Activated T-cell treated with anti-CD3 and anti-CD28 coated beads, Interleukin-2, amount 50 U/mL, for 1 hour (primary cell): ENCODE results near the gene LDLRAD4.
A peak's percentile ranks its signal among the peaks of the same experiment; 100 is the strongest.
"Not testable (repeated sequence)": the region's sequence is repeated elsewhere in the genome, so short reads cannot be mapped to it uniquely, and the experiment has no call there.

ENCODE experiments used
- DNase-seq: peaks from one replicate; pipeline ENCODE4 v3.0.0-alpha.2; 2020

The LDLRAD4 gene

DNA sequence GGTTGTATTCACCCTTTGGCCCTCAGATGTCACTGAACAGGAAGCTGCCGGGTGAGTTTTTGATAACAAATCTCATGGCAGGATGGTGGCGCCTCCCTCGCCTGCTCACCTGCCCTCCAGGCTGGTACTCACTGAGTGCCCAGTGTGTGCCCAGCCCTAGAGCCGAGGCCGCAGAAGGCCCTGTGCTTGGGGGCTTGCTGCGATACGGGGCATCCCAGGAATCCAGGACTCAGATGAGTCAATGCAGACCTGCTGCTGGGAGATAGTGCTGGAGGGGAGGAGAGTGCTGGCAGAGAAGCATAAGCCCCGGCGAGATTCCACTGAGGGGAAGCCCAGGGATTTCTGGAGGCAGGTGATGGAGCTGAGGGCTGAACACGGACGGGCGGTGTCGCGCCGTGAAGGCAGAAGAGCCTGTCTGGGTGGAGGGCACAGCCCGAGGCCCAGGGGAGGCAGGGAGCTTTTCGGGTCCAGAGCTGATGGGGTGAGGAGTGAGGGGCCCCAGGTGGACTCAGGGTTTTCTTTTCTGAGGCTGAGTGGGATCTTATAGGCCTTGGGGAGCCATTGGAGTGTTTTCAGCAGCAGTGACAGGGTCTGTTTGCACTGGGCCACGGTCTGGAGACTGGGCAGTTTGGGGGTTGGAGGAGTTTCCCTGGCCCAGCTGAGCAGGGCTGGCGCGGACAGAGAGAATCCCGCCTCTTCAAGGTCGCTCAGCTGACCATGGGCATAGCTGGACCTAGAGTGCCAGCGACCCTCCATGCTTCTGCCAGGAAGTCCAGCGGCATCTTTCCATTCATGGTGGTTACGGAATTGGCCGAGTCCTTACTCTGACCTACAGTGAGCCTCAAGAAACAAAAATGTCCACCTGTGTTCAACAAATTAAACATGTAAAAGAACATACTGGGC lies 35.5 kb downstream of the LDLRAD4 start:
- peak; percentile 6 for DNase-seq

DNA sequence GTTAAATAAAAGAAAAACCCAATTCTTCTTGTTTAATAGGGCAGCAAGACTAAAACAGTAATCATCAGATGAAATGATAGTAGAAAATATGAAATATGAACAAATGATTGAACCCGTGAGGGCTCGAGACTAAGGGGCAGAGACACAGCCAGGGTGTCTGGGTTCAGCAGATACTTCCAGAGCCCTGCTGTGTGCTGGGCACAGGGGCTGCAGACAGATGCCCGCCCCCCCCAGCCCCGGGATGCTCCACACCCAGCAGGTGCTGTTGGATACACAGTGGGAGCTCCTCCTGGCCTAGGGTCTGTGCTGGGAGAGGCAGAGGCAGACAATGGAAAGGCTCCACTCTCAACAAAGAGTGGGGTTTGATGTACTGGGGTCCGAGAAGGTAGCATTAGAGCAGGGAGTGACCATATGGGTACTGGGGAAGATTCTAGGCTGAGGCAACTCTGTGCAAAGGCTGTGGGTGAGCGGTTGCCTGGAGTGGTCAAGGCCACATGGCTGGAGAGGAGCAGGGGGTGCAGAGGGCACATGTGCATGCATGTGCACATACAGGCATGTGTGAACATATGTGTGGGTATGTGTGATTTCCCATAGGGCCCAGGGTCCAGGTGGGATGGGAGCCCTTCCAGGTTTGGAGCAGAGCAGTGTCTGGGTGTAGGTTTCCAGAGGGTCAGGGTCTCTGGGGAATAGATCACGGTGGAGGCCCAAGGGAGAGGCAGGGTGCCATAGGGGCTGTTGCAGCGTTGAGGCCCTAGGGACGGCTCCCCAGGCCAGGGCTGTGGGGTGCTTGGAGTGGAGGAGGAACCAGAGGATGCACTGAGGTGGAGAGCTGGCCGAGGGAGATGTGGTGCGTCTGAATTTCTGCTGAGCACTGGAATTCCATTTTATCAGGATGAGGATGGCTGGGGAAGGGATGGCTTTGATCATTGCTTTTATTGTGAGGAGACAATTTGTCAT lies 36.7 kb downstream of the LDLRAD4 start:
- DNase-seq = peak; percentile 9

DNA sequence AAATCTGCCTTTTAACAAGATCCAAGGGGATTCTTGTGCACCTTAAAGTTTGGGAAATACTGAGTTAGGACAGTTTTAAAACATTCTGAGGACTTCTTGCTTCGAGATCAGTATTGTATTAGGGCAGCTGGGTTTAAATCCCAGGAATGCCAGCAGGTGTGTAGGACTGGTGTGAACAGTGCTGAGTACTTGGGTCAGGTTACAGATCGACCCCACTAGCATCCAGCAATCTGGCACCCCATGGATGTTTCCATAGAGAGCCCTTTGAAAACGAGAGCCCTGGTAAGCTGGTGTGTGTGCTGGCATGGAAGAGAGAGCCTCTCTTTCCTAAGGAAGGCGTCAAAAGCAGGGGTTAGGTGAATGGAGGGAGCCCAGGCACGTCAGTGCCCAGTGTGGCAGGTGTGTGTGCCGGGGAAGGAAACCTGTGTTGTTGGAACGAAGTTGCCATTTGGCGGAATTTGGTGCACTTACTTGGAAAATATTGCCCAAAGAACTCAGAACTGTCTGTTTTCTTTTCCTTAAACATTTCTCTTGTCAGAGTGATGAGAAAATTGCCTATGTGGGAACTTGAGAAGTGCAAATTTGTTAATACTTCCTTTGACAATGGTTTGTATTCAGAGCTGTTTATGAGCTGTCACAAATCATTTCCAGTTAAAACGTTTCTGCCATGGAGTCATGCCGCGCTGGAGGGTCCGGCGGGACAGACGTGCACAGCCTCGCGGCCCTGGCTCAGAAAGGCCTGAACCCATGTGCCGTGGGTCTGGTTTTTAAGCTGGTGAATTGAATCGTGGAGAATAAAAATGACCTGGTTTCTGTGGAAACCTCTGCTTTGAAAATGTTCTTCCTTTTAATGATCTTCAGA lies 38.1 kb downstream of the LDLRAD4 start:
- peak; percentile 5 for DNase-seq

DNA sequence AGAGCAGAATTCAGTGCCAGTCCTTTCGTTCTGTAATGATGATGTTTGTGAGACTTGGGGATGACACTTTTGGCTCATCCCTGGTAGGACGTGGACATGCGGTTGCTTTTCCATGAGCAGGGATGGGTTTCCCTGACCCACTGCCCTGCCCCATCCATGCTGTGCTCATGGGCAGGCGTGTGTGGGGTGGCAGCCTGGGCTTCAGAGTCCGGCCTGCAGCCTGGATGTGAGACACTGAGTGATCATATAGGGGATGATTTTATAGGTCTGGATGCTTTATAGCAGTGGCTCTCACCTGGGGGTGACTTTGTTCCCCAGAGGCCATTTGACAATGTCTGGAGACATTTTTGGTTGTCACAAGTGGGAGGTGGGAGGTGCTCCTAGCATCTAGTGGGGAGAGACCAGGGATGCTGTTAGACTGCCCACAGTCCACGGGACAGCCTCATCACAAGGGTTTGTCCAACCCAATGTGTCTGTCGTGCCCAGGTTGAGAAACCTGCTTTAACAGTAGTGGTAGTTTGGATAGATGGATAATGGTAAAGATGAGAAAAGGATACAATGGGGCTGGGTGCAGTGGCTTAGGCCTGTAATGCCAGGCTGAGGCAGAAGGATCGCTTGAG lies 38.9 kb downstream of the LDLRAD4 start:
- DNase-seq = peak; percentile 2

DNA sequence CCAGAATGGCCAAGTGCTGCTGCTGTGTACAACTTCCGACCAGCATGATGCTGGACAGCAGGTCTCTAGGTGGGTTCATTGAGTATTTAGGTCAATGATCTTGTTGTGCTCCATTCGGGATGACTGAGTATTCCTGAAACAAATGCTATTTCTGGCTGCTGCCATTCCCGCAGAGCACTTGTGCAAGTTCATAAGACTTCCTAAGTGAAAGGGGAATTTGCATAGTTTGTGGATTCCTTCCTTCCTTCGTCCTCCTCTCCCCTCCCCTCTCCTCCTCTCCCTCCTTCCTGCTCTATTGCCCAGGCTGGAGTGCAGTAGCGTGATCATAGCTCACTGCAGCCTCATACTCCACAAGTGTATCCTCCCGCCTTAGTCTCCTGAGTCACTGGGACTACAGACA lies 40.4 kb downstream of the LDLRAD4 start:
- no peak for DNase-seq

DNA sequence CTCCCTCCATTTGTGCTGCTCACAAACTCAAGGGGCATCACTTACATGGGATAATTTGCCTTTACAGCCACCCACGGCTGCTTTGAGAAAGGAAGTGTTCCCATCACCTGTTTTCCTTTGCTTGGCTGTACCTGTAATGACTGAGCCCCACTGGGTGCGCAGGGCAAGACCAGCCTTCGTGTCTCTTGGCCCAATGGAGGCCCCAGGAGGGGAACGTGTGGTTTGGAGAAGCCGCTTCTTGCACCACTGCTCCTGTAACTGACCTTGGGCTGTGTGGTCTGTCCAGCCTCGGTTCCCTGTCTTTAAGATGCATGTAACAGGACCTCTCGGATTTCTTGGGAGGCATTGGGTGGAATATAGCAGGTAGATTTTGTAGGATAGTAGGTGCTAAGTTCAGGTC lies 41.1 kb downstream of the LDLRAD4 start:
- peak; percentile 13 for DNase-seq

DNA sequence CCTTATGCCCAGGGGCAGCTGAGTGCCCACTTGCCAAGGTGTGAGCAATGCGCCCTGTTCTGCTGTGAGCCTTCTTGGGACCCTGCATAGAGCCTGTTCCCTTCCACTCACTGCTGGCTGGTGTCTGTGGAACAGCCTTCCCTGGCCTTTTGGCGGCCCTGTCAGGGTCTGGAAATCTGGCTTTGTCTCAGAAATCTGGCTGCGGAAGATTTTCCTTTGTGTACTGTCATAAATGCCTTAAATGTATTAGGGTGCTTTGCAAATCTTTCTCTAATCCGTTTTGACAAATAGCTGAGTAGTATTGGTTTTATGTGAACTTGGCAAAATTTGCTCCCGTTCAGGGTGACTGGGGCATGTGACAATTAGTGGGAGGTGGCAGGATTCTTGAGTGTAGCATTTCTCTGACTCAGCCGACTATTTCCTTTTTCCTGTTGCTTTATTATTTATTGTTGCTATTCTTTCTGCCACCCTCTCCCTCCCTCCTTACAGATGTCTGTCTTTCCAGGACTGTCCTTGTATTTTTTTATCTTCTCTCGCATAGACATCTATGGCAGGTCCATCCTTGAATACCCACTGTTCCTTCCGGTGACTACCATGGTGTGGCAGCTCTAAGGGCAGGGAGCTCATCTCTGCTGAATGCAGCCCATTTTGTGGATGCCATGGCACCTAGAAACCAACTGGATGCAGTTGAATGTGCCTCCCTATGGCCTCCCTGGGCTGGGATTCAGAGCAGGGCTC lies 41.8 kb downstream of the LDLRAD4 start:
- DNase-seq = peak; percentile 14

DNA sequence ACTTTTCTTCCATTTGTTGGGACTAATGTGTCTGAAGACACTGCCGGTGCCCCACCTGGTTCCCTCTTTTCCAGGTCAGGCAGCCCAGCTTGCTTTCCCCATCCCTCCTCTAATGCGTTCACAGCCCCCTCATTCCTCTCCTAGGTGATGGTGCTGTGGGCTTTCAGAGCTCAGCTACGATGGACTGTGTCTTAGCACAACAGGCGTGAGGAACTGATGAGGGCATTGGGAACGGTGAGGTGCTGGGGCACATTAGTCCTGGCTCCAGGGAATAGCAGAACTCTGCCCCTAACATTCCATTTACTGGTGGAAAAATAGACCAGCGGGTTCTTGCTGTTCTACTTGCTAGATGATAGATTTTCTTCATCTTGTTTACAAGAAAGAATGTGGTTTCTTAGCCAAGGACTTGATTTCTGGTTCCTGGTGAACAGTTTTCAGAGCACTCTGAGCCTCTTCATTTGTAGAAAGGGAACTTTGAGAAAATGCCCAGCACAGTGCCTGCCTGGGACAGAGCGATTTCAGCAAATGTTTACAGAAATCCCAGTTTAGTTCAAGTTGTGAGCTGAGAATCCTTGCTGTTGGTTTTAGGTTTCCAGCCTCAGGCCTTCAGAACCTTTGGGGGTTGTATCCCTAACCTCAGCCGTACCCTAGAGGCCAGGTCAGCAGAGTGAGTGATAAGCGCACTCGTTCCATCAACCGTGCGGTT lies 42.5 kb downstream of the LDLRAD4 start:
- DNase-seq = peak; percentile 13

DNA sequence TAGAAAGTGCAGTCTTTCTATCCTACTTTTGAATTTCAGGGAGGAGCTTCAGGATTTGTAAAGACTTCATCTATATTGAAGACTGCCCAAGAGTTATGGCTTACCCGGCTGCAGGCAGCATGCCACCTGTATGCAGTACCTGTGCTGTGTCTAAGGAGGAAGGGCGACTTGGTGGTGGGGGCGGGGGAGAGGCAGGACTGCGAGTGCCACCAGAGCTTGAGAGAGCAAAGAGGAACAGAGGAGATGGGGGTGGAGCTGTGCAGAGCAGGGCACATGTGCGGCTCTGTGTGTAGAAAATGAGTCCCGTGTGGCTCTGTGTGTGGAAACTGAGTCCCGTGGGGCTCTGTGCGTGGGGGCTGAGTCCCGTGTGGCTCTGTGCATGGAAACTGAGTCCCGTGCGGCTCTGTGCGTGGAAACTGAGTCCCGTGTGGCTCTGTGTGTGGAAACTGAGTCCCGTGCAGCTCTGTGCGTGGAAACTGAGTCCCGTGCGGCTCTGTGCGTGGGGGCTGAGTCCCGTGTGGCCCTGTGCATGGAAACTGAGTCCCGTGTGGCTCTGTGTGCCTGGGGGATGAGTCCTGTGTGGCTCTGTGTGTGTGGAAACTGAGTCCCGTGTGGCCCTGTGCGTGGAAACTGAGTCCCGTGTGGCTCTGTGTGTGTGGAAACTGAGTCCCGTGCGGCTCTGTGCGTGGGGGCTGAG lies 43.2 kb downstream of the LDLRAD4 start:
- peak; percentile 18 for DNase-seq

DNA sequence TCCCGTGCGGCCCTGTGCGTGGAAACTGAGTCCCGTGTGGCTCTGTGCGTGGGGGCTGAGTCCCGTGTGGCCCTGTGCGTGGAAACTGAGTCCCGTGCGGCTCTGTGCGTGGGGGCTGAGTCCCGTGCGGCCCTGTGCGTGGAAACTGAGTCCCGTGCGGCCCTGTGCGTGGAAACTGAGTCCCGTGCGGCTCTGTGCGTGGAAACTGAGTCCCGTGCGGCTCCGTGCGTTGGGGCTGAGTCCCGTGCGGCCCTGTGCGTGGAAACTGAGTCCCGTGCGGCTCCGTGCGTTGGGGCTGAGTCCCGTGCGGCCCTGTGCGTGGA lies 43.8 kb downstream of the LDLRAD4 start:
- not testable (repeated sequence) for DNase-seq

DNA sequence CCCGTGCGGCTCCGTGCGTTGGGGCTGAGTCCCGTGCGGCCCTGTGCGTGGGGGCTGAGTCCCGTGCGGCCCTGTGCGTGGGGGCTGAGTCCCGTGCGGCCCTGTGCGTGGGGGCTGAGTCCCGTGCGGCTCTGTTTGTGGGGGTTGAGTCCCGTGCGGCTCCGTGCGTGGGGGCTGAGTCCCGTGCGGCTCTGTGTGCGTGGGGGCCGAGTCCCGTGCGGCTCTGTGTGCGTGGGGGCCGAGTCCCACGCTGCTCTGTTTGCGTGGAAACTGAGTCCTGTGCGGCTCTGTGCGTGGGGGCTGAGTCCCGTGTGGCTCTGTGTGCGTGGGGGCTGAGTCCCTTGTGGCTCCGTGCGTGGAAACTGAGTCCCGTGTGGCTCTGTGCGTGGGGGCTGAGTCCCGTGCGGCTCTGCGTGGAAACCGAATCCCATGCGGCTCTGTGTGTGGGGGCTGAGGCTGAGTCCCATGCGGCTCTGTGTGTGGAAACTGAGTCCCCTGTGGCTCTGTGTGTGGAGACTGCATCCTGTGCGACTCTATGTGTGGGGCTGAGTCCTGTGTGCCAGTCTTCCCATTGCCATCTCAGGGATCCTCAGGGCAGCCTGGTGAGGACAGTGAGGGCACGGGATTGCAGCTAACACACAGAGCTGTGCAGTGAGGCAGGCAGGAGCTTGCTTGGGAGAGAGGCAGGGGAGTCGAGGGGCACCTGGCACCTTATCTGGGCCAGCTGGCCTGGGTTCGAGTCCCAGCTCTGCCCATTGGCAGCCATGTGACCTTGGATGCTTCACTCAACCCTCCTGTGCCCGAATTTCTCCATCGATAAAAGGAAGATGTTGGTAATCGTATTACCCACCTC lies 44.5 kb downstream of the LDLRAD4 start:
- peak; percentile 7 for DNase-seq

DNA sequence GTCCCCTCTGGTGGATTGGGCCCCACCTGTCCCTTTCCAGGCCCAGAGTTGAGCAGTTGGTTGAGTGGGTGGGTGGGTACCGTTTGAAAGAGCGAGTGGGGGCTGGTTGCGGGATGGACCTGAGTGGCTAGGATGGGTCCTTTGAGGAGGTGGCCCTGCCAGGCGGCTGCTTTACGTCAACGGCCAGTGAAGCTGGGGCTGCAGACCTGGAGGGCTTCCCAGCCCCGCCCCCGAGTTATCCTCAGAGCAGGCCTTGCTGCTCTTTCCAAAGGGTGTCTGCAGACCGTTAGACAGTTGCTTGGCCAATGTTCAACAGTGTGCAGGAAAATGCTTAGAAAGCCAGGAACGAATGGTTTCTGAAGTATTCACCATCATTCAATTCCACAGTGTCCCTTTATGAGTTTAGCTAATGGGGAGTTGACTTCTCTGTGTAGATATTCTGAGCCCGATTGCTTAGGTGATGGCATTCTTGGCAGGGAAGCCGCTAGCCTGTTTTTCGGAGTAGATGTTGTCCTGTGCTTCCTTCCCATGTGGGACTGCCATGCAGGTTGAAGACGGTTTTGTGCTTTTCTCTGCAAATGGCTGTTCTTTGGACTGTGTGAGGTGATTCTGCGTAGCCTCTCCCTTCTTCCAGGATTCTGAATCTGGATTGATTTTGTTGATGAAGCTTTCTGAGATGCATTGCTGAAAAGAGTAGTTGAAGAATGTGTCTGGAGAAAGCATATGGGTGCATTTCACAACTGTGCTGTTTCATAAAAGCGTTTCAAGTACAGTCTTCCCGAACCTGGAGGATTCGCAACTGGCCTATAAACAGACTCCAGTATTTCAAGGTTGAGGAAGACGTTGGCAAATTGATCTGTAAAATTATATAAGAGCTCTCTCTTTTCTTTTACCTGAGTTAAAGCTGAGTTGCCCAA lies 45.8 kb downstream of the LDLRAD4 start:
- peak; percentile 11 for DNase-seq

DNA sequence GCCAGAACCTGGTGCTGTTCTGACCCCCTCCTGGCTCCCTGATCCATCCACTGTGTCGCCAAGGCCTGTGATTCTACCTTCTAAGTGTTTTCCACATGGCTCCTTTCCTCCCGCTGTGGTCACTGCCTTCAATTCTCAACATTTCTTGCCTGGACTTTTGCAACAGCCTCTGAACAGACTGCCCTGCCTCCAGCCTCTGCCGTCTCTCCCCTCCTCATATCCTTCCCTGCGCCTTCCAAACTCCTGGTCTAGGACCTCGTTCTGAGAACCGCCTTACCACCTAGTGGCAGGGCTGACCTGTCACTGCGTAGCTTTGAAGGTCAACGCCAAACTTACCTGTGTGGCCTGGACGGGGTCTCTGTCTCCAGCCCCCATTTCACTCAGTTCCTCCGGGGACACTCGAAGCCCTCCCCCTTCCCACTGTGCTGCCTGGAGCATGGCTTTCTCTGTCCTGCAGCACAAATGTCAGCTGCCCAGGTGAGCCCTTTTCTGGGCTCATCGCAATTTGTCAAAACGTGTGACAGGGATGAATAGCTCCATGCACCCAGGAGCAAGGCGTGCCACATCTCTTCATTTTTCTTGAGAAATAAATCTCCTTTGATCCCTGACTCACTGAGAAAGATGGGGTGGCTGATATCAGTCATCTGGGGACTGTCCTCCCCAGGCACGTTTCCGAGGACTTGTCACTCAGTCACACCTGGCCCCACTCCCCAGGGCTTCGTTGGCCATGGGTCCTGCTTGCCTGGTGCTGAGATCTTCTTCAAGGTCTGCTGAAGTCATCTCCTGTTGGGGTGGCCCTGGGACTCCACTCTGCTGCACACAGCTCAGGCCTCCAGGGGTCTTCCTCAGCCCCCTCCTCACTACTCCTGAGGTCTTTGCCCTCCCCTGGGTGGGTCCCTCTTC lies 46.7 kb downstream of the LDLRAD4 start:
- DNase-seq = peak; percentile 22

DNA sequence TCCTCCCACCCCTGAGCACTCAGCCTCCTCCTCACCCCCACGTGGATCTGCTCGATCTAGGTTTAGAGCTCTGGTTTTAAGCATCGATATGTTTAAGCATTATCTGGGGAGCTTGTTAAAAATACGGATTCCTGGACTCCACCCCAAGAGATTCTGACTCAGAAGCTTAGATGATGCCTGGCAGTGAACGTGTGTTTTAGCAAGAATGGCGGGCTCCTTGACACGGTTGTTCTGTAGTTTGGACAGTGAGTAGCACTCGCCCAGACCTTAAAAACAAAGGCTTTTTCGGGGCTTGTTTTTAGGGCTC lies 47.3 kb downstream of the LDLRAD4 start:
- DNase-seq = no peak

DNA sequence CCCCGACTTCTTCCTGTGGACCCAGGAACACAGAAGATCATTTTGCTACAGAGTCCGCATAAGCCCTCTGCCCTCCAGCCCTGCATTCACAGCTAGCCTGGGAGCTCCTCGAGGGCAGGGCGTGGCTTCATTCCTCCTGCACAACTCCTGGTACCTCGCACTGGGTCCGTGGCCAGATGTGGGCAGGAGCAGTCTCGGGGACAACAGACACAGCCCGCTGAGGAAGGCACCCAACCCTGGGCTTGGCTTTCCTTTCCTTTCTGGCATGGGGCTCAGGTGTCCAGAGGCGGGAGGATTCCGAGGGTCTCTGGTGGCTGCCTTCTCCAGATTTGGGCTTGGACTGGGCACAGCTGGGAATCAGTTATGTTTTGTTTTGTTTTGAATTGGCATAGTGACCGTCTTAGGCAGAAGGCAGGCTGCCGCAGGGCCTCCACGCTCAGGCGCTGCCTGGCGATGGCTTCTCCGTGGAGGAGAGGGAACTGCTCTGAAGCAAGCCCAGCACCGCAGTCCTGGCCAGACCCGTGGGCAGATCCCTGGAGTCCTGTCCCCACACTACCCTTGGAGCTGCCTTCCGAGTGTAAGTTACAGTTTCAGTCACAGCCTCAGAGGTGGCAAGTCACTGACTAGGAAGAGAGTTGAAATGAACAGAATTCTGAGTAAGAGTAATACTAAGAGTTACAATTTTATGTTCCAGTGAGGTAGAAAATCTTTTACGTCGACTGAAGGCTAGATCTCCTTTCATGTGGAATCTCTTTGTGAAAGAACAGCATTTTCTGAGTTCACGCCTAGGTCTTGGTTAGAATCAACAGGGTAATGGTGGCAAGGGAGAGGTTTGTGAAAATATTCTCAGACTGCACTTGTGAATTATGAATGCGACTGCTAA lies 47.9 kb downstream of the LDLRAD4 start:
- DNase-seq = peak; percentile 48

DNA sequence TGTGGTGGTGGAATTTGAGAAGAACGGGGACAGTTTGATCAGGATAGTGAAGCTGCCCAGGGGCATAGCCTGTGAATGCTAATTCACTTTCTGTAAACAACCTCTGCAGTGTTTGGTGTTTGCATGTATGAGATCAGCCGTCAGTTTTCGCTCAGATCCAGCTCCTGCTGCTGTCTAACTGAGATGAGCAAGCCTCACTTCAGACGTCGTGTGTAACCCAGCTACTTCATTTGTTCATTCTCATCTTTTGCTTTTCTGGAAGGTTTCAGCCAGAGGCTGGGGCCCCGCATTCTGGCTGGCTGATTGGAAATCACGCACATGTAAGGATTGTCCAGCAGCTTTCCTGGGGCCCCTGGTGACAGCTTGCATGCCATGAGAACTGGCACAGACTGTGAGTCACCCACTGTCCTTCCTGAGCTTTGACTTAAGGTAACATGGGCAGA lies 48.9 kb downstream of the LDLRAD4 start:
- DNase-seq = peak; percentile 30
